Measurements from ENCODE around the gene SMYD3.

Gene SMYD3

GRCh38 chr1:245860657-245861544, 646.2 kb downstream of the SMYD3 start:
- POLR2A ChIA-PET: no interaction called here
- no peak for DNase-seq (ENCODE audit: extremely low spot score)
- no peak for TF ChIP-seq SP1 (IDR thresholded peaks at IDR 0.05)
- no peak for TF ChIP-seq NFRKB (IDR thresholded peaks at IDR 0.05)
- no peak for TF ChIP-seq ARNT (IDR thresholded peaks at IDR 0.05)
- no peak for TF ChIP-seq LEF1 (IDR thresholded peaks at IDR 0.05; ENCODE audit: borderline replicate concordance)
- no peak for TF ChIP-seq FOXK2 (IDR thresholded peaks at IDR 0.05)
- no peak for TF ChIP-seq TARDBP (IDR thresholded peaks at IDR 0.05)
- no peak for TF ChIP-seq SUZ12 (IDR thresholded peaks at IDR 0.05)
- TF ChIP-seq ELF4 (IDR thresholded peaks at IDR 0.05): no peak
- no peak for TF ChIP-seq BHLHE40 (IDR thresholded peaks at IDR 0.05; ENCODE audit: borderline replicate concordance)
- no peak for TF ChIP-seq CTBP1 (IDR thresholded peaks at IDR 0.05; ENCODE audit: borderline replicate concordance)
- no peak for TF ChIP-seq FOXA1 (IDR thresholded peaks at IDR 0.05)
- TF ChIP-seq, protein P1, sequence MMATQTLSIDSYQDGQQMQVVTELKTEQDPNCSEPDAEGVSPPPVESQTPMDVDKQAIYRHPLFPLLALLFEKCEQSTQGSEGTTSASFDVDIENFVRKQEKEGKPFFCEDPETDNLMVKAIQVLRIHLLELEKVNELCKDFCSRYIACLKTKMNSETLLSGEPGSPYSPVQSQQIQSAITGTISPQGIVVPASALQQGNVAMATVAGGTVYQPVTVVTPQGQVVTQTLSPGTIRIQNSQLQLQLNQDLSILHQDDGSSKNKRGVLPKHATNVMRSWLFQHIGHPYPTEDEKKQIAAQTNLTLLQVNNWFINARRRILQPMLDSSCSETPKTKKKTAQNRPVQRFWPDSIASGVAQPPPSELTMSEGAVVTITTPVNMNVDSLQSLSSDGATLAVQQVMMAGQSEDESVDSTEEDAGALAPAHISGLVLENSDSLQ (IDR thresholded peaks at IDR 0.05): no peak
- no peak for TF ChIP-seq L3MBTL2 (conservative IDR thresholded peaks at IDR 0.05)
- TF ChIP-seq FOXM1 (IDR thresholded peaks at IDR 0.05; ENCODE audit: borderline replicate concordance): no peak
- no peak for TF ChIP-seq ZNF384 (IDR thresholded peaks at IDR 0.05)
- TF ChIP-seq HDGF (IDR thresholded peaks at IDR 0.05; ENCODE audit: borderline replicate concordance): no peak

GRCh38 chr1:245859493-245860114, 647.5 kb downstream of the SMYD3 start:
- TF ChIP-seq ARNT (IDR thresholded peaks at IDR 0.05) (no peak), ELF4 (IDR thresholded peaks at IDR 0.05) (no peak), FOXM1 (IDR thresholded peaks at IDR 0.05; ENCODE audit: borderline replicate concordance) (no peak), SP1 (IDR thresholded peaks at IDR 0.05) (no peak), FOXA1 (IDR thresholded peaks at IDR 0.05) (no peak), FOXK2 (IDR thresholded peaks at IDR 0.05) (no peak), BHLHE40 (IDR thresholded peaks at IDR 0.05; ENCODE audit: borderline replicate concordance) (no peak), SUZ12 (IDR thresholded peaks at IDR 0.05) (no peak), L3MBTL2 (conservative IDR thresholded peaks at IDR 0.05) (no peak), CTBP1 (IDR thresholded peaks at IDR 0.05; ENCODE audit: borderline replicate concordance) (no peak), TARDBP (IDR thresholded peaks at IDR 0.05) (no peak), NFRKB (IDR thresholded peaks at IDR 0.05) (no peak), ZNF384 (IDR thresholded peaks at IDR 0.05) (no peak), HDGF (IDR thresholded peaks at IDR 0.05; ENCODE audit: borderline replicate concordance) (no peak), LEF1 (IDR thresholded peaks at IDR 0.05; ENCODE audit: borderline replicate concordance) (no peak)
- TF ChIP-seq, protein P1 (IDR thresholded peaks at IDR 0.05): no peak
- no peak for DNase-seq (ENCODE audit: extremely low spot score)
- CTCF ChIA-PET: no interaction called here
- POLR2A ChIA-PET: no interaction called here

More at GRCh38 chr1:245860657-245861544, 646.2 kb downstream of the SMYD3 start:
- CTCF ChIA-PET: no interaction called here

DNA sequence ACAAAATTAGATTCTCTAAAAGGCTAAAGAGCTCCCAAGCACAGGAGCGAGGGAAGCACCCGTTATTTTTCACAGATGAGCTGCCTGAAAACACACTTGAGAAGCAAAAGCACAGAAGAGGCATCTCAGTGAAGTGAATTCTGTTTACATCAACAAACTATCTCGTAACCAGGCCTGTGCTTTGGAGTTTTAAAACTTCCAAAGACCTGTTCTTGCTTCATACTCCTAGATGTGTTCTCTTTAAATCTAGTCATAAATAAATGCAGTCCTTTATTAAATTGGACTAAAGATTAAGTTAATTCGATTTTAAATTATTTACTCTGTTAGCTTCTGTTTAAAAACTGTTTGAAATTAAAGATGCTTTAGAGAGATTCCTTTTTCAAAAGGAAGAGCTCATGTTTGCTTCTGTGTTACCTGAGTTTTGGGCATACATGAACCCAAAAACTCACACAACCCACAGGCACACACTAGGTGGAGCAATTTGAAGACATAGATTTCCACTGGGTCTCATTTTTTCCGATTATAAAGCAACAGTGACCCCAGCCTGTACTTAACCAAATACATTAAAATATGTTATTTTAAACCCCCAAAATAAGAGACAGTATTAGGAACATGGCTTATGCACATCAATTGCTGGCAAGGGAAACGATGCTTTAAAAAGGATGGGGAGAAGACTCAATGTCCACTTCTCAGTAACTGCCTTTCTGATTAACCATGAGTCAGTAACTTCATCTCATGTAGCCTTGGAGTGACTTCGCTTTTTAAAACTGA, 648.2 kb downstream of the SMYD3 start:
- ChIA-PET POLR2A (no interaction called here), CTCF (interaction anchor here (0.7 kb wide), 1 partner anchor 9 kb away, joined by 3 read pairs; no protein-coding TSS in a partner anchor)
- DNase-seq (ENCODE audit: extremely low spot score): no peak
- TF ChIP-seq HDGF (IDR thresholded peaks at IDR 0.05; ENCODE audit: borderline replicate concordance) (no peak), LEF1 (IDR thresholded peaks at IDR 0.05; ENCODE audit: borderline replicate concordance) (no peak), TARDBP (IDR thresholded peaks at IDR 0.05) (no peak), CTBP1 (IDR thresholded peaks at IDR 0.05; ENCODE audit: borderline replicate concordance) (no peak), ELF4 (IDR thresholded peaks at IDR 0.05) (no peak), FOXK2 (IDR thresholded peaks at IDR 0.05) (no peak), ZNF384 (IDR thresholded peaks at IDR 0.05) (no peak), NFRKB (IDR thresholded peaks at IDR 0.05) (no peak), FOXA1 (IDR thresholded peaks at IDR 0.05) (no peak), ARNT (IDR thresholded peaks at IDR 0.05) (no peak), SUZ12 (IDR thresholded peaks at IDR 0.05) (no peak), FOXM1 (IDR thresholded peaks at IDR 0.05; ENCODE audit: borderline replicate concordance) (no peak), BHLHE40 (IDR thresholded peaks at IDR 0.05; ENCODE audit: borderline replicate concordance) (no peak), SP1 (IDR thresholded peaks at IDR 0.05) (no peak), L3MBTL2 (conservative IDR thresholded peaks at IDR 0.05) (no peak)
- TF ChIP-seq, protein P1 (IDR thresholded peaks at IDR 0.05): no peak

DNA sequence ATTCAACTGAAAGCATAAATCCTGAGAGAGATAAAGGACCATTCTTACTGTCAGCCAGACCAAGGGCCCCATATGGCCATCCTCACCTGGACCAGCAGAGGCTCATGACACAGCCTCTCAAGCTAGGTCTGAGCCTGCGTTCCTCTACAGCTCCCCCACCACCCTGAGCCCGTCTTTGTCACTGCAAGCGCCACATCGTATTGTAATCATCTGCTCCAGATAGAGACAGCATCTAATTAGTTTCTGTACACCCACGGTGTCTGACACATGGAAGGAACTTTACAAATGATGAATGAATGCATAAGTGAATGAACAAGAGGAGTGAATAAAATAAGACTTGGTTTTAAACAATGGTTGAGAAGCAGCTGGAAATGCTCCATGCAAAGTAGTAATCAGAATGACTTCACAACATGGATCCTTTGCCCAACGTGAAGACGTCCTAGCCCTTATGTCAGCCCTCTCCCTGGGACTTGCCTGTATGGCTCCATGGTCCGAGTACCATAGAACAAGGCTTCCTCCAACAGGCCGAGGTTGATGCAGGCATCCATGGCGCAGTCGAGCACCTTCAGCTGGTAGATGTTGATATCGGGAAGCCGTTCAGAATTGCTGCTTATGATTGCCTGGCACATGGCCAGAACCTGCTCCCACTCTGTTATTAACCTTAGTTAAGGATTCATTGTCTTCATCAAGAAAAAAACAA, 648.9 kb downstream of the SMYD3 start:
- TF ChIP-seq SP1 (IDR thresholded peaks at IDR 0.05) (no peak), ELF4 (IDR thresholded peaks at IDR 0.05) (no peak), HDGF (IDR thresholded peaks at IDR 0.05; ENCODE audit: borderline replicate concordance) (no peak), TARDBP (IDR thresholded peaks at IDR 0.05) (no peak)
- DNase-seq (ENCODE audit: extremely low spot score): no peak
- POLR2A ChIA-PET: no interaction called here
- CTCF ChIA-PET: interaction anchor here (0.7 kb wide), 1 partner anchor 8 kb away, joined by 3 read pairs; no protein-coding TSS in a partner anchor

All from HEK293T (cell line).